CD4-positive, alpha-beta memory T cell (primary cell): ENCODE data around the gene NOP14. TPM values are rescaled to one million over a fixed set of nuclear protein-coding genes. Genes with fewer than 3 reads are reported as not detected.
A peak's percentile ranks its signal among the peaks of the same experiment; 100 is the strongest.

Experiments used
- CTCF ChIA-PET: fragments of 350-600 bp; sonication (Branson Sonifier 250); formaldehyde crosslinking; loops from one replicate; lab custom pipeline; 2021; ENCODE audit warnings: inconsistent platforms; ENCODE audit not compliant: partially characterized antibody; lab: Charles Lee
- POLR2A ChIA-PET: fragments of 350-600 bp; sonication (Branson Sonifier 250); formaldehyde crosslinking; loops from one replicate; lab custom pipeline; 2021; ENCODE audit not compliant: partially characterized antibody; lab: Charles Lee
- DNase-seq, 5 donors: peaks; one replicate each; pipeline versions ENCODE4 v3.0.0 to v3.0.0-alpha.2; 2020 to 2022; ENCODE audit warnings: mixed read lengths in 1 of 5
- H3K27ac ChIP-seq: one replicate; pipeline ENCODE4 v1.7.0; 2013; ENCODE audit warnings: low read depth, low read length
- H3K27me3 ChIP-seq: 2 replicates; pipeline ENCODE4 v1.7.0; 2013; ENCODE audit warnings: mild to moderate bottlenecking, low read length, moderate library complexity; ENCODE audit not compliant: insufficient read depth
- H3K36me3 ChIP-seq: 2 replicates; pipeline ENCODE4 v1.7.0; 2013; ENCODE audit warnings: mild to moderate bottlenecking, low read length, moderate library complexity; ENCODE audit not compliant: insufficient read depth
- H3K4me1 ChIP-seq: 2 replicates; pipeline ENCODE4 v1.7.0; 2013; ENCODE audit warnings: mild to moderate bottlenecking, low read length, moderate library complexity; ENCODE audit not compliant: insufficient read depth
- H3K4me3 ChIP-seq, 2 donors: one replicate each; pipeline ENCODE4 v1.7.0; 2013; ENCODE audit warnings: low read length in 2 of 2, mild to moderate bottlenecking in 1 of 2
- H3K9me3 ChIP-seq, 2 donors: one replicate each; pipeline ENCODE4 v1.7.0; 2013; ENCODE audit warnings: low read length in 2 of 2, control low read depth in 1 of 2; ENCODE audit not compliant: control insufficient read depth in 1 of 2
- H3K27ac Mint-ChIP-seq, 7 donors: one replicate each; pipeline ENCODE4 v1.8.0; 2020 to 2021; ENCODE audit warnings: mixed read lengths in 7 of 7, mild to moderate bottlenecking in 6 of 7, inconsistent platforms in 3 of 7, moderate library complexity in 3 of 7
- H3K27me3 Mint-ChIP-seq, 2 donors: one replicate each; pipeline ENCODE4 v1.8.0; 2020 to 2021; ENCODE audit warnings: mixed read lengths in 2 of 2
- H3K36me3 Mint-ChIP-seq, 2 donors: one replicate each; pipeline ENCODE4 v1.8.0; 2020 to 2021; ENCODE audit warnings: mixed read lengths in 2 of 2, inconsistent platforms in 1 of 2, mild to moderate bottlenecking in 1 of 2
- H3K4me1 Mint-ChIP-seq, 4 donors: one replicate each; pipeline ENCODE4 v1.8.0; 2020 to 2021; ENCODE audit warnings: mixed read lengths in 4 of 4, mild to moderate bottlenecking in 1 of 4
- H3K4me3 Mint-ChIP-seq, 8 donors: one replicate each; pipeline ENCODE4 v1.8.0; 2020 to 2021; ENCODE audit warnings: mixed read lengths in 8 of 8, mild to moderate bottlenecking in 7 of 8, moderate library complexity in 6 of 8, inconsistent platforms in 3 of 8
- H3K9me3 Mint-ChIP-seq, 8 donors: one replicate each; pipeline ENCODE4 v1.8.0; 2020 to 2021; ENCODE audit warnings: mixed read lengths in 8 of 8, mild to moderate bottlenecking in 5 of 8, inconsistent platforms in 3 of 8, moderate library complexity in 1 of 8
- intact Hi-C: fragments of 100-400 bp; cut with micrococcal nuclease; formaldehyde crosslinking; loops from one replicate; pipeline ENCODE4 v1.15.1; 2023
- polyA plus RNA-seq, 2 donors: library from polyadenylated mRNA; unstranded; fragments of 300-500 nt; fragmentation: Illumina TruSeq; gene quantifications; one replicate each; pipeline ENCODE4 v1.2.3, GENCODE V29; 2021
- total RNA-seq, 2 experiments: library from RNA; stranded (reverse); gene quantifications; one replicate each; pipeline ENCODE4 v1.2.3, GENCODE V29; 2021

NOP14 gene
- total and polyA plus RNA-seq, 4 experiments from 2014 or later = 2.6 to 41.4 (median 38.4) TPM

DNA sequence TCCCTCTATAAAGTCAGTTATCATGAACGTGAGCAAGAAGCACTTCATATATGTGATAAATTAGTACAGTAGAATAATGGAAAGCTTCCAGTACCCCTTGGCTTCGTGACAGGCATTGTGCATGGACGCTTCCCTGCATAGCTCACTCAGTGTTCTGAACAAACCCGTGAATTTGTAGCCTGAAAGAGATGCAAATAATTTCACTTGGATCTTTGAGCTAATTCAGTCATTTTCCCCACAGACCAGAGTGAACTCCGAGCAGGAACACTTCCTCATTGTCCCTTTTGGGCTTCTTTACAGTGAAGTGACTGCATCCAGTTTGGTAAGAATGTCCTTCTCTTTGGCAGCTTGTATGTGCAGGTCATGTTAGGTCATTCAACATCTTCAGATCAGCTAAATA is 69.4 kb downstream of the NOP14 start:
- Mint-ChIP-seq H3K27me3 (no peaks in the 10 kb centered on the region), H3K9me3 (no peaks in the 10 kb centered on the region), H3K4me3 (no peak overlapping the region), H3K4me1 (peaks cover 0 to 2% (median 0%) of the 10 kb centered on the region in 4 donors), H3K36me3 (peaks cover 24 to 50% of the 10 kb centered on the region in 2 donors), H3K27ac (peak overlapping the region in 1 of 7 donors; percentile 17)
- H3K27ac ChIP-seq = no peak overlapping the region
- H3K4me3 ChIP-seq = no peak overlapping the region
- no peaks in the 10 kb centered on the region for H3K27me3 ChIP-seq
- no peaks in the 10 kb centered on the region for H3K4me1 ChIP-seq
- CTCF ChIA-PET = interaction anchor here (0.9 kb wide), 2 partner anchors 19 to 126 kb away, joined by 3 read pairs; no protein-coding TSS in a partner anchor
- POLR2A ChIA-PET = interaction anchor here (0.9 kb wide), 1 partner anchor 57 kb away, joined by 3 read pairs; no protein-coding TSS in a partner anchor
- H3K36me3 ChIP-seq = peaks cover 36% of the 10 kb centered on the region
- DNase-seq = no peak
- H3K9me3 ChIP-seq = no peaks in the 10 kb centered on the region
- intact Hi-C loops = no loop called here

DNA sequence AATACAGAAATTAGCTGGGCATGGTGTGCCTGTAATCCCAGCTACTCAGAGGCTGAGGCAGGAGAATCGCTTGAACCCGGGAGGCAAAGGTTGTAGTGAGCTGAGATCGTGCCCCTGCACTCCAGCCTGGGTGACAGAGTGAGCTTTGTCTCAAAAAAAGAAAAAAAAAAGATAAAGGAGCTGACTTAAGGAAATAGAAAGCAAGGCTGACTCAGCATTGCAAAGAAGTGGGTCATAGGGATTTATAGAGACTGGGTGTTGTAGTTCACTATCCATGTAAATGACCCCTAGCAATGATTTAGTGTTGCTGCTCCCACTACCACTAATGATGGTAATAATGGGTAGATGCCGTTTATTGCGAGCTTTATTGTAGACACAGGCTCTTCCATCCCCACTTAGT is 71.9 kb downstream of the NOP14 start:
- Mint-ChIP-seq H3K9me3 (peaks cover 0 to 2% (median 0%) of the 10 kb centered on the region in 8 donors), H3K4me3 (no peak overlapping the region), H3K4me1 (peaks cover 0 to 3% (median 1%) of the 10 kb centered on the region in 4 donors), H3K27me3 (no peaks in the 10 kb centered on the region), H3K27ac (peak overlapping the region in 6 of 7 donors; percentile 43 to 85 (median 58)), H3K36me3 (peaks cover 27 to 43% of the 10 kb centered on the region in 2 donors)
- no peak for DNase-seq
- POLR2A ChIA-PET = interaction anchor here (1.4 kb wide), 1 partner anchor 127 kb away, joined by 5 read pairs; no protein-coding TSS in a partner anchor
- Histone ChIP-seq H3K27me3 (no peaks in the 10 kb centered on the region), H3K4me1 (no peaks in the 10 kb centered on the region), H3K36me3 (peaks cover 30% of the 10 kb centered on the region), H3K9me3 (no peaks in the 10 kb centered on the region), H3K27ac (no peak overlapping the region), H3K4me3 (no peak overlapping the region)
- intact Hi-C loops = no loop called here
- CTCF ChIA-PET = no interaction called here

DNA sequence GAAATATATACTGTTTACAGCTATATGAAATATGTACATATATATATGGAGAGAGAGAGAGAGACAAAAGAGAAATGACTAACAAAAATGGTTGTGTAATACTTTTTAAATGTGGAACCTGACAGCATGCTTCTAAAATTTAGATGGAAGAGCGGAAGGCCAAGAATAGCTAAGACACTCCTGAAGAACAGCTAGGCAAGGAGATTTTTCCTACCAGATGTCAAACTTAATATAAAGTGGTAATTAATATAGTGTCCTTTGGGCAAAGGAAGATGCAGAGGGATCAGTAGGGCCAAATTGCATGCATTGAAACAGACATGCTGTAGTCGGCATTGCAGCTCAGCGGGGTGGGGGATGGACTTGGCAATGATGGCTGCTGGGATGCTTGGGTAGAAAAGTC is 74.3 kb downstream of the NOP14 start:
- Histone ChIP-seq H3K27ac (no peak overlapping the region), H3K27me3 (no peaks in the 10 kb centered on the region), H3K36me3 (peaks cover 37% of the 10 kb centered on the region), H3K4me3 (no peak overlapping the region), H3K9me3 (no peaks in the 10 kb centered on the region), H3K4me1 (no peaks in the 10 kb centered on the region)
- POLR2A ChIA-PET = interaction anchor here (1.1 kb wide), 1 partner anchor 43 kb away, joined by 4 read pairs; no protein-coding TSS in a partner anchor
- intact Hi-C loops = no loop called here
- Mint-ChIP-seq H3K27me3 (no peaks in the 10 kb centered on the region), H3K36me3 (peaks cover 32 to 47% of the 10 kb centered on the region in 2 donors), H3K4me3 (no peak overlapping the region), H3K4me1 (peaks cover 0 to 9% (median 5%) of the 10 kb centered on the region in 4 donors), H3K27ac (peak overlapping the region in 2 of 7 donors; percentile 38 to 42), H3K9me3 (peaks cover 0 to 2% (median 0%) of the 10 kb centered on the region in 8 donors)
- no peak for DNase-seq
- CTCF ChIA-PET = interaction anchor here (1.5 kb wide), 1 partner anchor 125 kb away, joined by 3 read pairs; no protein-coding TSS in a partner anchor

Other genes starting within 250 kb of the NOP14 start
- gene TNIP2, start 207.1 kb downstream of the NOP14 start, total RNA-seq = 10 to 100 TPM; 50.0 to 50.5 TPM
- gene TNIP2, start 207.1 kb downstream of the NOP14 start, polyA plus RNA-seq = 10 to 100 TPM; 45.8 to 48.5 TPM
- 10 to 100 TPM; 37.9 to 44.3 TPM for gene SH3BP2, start 170.3 kb downstream of the NOP14 start, total RNA-seq
- 10 to 100 TPM in 1 of 2 donors, 1 to 10 TPM in 1; 3.8 to 16.3 TPM for gene SH3BP2, start 170.3 kb downstream of the NOP14 start, polyA plus RNA-seq
- 100 to 1,000 TPM; 289 to 293 TPM for gene ADD1, start 119.6 kb downstream of the NOP14 start, total RNA-seq
- gene ADD1, start 119.6 kb downstream of the NOP14 start, polyA plus RNA-seq = 100 to 1,000 TPM; 159 to 171 TPM
- 1 to 10 TPM; 2.8 to 3.2 TPM for gene GRK4, start 165 bp upstream of the NOP14 start, total RNA-seq
- 1 to 10 TPM in 1 of 2 donors, under 1 TPM in 1; 0.55 to 1.9 TPM for gene GRK4, start 165 bp upstream of the NOP14 start, polyA plus RNA-seq
- gene HTT-AS, start 111.1 kb upstream of the NOP14 start, total RNA-seq = not detected
- not detected for gene HTT-AS, start 111.1 kb upstream of the NOP14 start, polyA plus RNA-seq
- gene HTT, start 111.3 kb upstream of the NOP14 start, total RNA-seq = 10 to 100 TPM; 62.2 to 67.7 TPM
- 1 to 10 TPM in 1 of 2 donors, under 1 TPM in 1; 0.57 to 4.9 TPM for gene HTT, start 111.3 kb upstream of the NOP14 start, polyA plus RNA-seq